ENCODE data around the gene C1orf232. TPM values are rescaled to one million over a fixed set of nuclear protein-coding genes. Genes with fewer than 3 reads are reported as not detected.

C1orf232 gene
- total RNA-seq, 1 donor = not detected

DNA sequence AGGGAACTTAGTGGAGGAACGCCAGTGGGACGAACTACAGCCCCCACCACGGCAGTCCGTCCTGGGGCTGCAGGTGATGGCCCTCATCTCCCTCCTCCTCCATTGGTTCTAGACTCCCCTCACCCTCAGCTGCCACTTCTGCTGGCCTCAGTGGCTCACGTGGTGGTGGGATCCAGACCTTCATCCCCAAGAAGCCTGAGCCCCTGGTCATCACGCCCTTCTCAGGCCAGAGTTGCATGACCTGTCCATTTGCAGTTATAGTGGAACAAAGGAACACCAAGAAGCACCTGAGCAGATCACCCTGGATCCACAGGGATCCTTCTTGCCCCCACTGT is 22.8 kb downstream of the C1orf232 start:
- TF ChIP-seq, protein P1, sequence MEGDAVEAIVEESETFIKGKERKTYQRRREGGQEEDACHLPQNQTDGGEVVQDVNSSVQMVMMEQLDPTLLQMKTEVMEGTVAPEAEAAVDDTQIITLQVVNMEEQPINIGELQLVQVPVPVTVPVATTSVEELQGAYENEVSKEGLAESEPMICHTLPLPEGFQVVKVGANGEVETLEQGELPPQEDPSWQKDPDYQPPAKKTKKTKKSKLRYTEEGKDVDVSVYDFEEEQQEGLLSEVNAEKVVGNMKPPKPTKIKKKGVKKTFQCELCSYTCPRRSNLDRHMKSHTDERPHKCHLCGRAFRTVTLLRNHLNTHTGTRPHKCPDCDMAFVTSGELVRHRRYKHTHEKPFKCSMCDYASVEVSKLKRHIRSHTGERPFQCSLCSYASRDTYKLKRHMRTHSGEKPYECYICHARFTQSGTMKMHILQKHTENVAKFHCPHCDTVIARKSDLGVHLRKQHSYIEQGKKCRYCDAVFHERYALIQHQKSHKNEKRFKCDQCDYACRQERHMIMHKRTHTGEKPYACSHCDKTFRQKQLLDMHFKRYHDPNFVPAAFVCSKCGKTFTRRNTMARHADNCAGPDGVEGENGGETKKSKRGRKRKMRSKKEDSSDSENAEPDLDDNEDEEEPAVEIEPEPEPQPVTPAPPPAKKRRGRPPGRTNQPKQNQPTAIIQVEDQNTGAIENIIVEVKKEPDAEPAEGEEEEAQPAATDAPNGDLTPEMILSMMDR (IDR thresholded peaks at IDR 0.05; ENCODE audit: insufficient read depth, low read length) = no peak
- H3K4me3 ChIP-seq (ENCODE audit: low read depth, low read length) = no peak overlapping the region
- DNase-seq (ENCODE audit: low read depth) = no peak

DNA sequence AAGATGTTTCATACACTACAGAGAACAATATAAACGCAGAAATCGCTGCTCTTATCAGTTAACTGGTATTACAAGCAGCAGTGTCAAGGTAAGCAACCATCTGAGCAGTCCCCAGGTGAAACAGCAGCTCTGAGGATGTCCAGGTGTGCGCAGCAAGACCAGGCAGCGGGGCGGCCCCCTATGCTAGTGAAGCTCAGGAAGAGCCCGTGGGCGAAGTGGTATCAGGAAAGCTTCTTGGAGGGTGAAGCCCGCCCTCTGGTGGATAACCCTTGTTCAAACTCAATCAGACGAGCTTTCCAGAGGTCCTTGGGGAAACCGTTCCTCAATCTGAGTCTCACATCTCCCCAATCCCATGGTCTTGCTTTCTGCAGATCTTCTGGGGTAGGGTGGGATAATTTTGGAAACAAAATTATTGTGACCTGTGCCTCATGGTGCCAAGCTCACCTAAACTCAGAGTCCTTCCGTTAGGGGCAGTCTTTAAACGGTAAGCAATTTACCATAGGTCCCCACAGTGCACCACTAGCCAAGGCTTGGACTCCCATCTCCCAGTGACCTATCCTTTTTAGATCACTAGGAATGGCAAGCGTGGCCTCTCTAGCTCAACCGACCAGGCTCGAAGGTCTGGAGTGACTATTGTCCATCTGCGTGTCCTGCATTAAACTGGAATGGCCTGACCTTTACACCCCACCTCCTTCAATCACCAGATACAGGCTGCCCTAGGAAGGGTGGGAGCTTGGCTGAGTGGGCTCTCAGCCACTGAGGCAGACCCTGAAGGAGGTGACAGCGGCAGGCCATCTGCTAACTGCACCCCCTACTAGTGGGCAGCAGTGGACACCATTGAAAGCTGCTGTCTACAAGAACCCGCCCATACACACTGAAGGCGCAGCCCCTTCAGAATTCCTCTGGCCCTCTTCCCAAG is 23.5 kb downstream of the C1orf232 start:
- DNase-seq (ENCODE audit: low read depth) = peak; percentile 89
- H3K4me3 ChIP-seq (ENCODE audit: low read depth, low read length) = no peak overlapping the region
- TF ChIP-seq, protein P1 (IDR thresholded peaks at IDR 0.05; ENCODE audit: insufficient read depth, low read length) = peak; percentile 77

DNA sequence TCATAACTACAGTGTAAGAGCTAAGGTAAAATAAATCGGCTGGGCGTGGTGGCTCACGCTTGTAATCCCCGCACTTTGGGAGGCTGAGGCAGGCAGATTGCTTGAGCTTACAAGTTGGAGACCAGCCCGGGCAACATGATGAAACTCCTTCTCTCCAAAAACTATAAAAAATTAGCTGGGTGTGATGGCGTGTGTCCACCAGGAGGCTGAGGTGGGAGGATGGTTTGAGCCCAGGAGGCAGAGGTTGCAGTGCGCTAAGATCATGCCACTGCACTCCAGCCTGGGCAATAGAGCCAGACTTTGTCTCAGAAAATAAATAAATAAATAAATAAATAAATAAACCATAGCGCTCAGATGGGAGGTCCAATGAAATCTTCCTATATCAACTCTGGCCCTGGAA is 26.6 kb downstream of the C1orf232 start:
- TF ChIP-seq, protein P1 (IDR thresholded peaks at IDR 0.05; ENCODE audit: insufficient read depth, low read length) = peak; percentile 21
- no peak overlapping the region for H3K4me3 ChIP-seq (ENCODE audit: low read depth, low read length)
- DNase-seq (ENCODE audit: low read depth) = no peak

DNA sequence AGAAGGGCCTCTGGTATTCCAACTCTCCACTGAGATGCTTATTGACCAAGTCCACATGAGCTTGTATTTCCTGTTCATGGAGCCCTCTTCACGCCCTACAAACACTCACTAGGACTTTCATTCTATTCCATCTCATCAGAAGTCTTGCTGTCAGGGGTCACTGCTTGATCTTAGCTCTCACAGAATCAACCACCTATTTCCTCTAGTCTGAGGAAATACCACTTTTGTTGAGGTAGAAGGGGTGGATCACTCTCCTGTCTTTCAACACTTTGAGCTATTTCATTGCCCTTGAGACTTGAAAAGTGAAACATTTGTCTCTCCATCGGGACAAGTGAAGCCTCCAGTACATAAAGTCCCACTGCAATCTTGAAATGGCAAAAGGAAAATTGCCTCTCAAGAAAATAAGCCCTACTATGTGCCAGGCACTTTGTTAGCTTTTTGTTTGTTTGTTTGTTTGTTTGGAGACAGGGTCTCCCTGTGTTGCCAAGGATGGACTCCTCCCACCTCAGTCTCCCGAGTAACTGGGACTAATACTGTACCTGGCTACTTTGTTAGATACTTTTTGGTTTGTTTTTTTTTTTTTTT is 29.7 kb downstream of the C1orf232 start:
- TF ChIP-seq, protein P1 (IDR thresholded peaks at IDR 0.05; ENCODE audit: insufficient read depth, low read length) = no peak
- no peak for DNase-seq (ENCODE audit: low read depth)
- no peak overlapping the region for H3K4me3 ChIP-seq (ENCODE audit: low read depth, low read length)

DNA sequence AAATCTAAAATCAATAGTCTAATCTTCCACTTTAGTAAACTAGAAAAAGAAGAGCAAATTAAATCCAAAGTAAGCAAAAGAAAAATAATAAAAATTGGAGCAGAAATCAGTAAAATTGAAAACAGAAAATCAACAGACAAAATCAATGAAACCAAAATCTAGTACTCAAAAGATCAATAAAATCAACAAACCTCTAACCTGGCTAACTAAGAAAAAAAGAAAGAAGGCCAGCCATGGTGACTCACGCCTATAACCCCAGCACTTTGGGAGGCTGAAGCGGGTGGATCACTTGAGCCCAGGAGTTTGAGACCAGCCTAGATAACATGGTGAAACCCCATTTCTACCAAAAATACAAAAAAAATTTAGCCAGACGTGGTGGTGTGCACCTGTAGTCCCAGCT is 34.3 kb downstream of the C1orf232 start:
- H3K4me3 ChIP-seq (ENCODE audit: low read depth, low read length) = no peak overlapping the region
- TF ChIP-seq, protein P1 (IDR thresholded peaks at IDR 0.05; ENCODE audit: insufficient read depth, low read length) = no peak
- DNase-seq (ENCODE audit: low read depth) = no peak

DNA sequence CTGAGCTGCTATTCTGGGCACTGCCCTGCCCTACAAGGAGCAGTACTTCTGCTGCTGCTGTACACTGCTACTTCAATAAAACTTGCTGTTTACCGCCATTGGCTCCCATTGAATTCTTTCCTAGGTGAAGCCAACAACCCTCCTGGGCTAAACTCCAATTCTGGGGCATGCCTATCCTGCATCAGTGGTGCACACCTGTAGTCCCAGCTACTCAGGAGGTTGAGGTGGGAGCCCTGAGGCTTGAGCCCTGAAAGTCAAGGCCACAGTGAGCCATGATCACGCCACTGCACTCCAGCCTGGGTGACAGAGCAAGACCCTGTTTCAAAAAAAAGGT is 36.0 kb downstream of the C1orf232 start:
- no peak overlapping the region for H3K4me3 ChIP-seq (ENCODE audit: low read depth, low read length)
- DNase-seq (ENCODE audit: low read depth) = no peak
- TF ChIP-seq, protein P1 (IDR thresholded peaks at IDR 0.05; ENCODE audit: insufficient read depth, low read length) = no peak

Measured in fibroblast of the aortic adventitia (primary cell).